ENCODE results near the gene TLR7. TPM values are rescaled to one million over a fixed set of nuclear protein-coding genes. Genes with fewer than 3 reads are reported as not detected.

Gene TLR7
- not detected in 2 replicates for total RNA-seq

GRCh38 chrX:12866451-12867377 lies at the start of gene TLR7:
Gene TLR7, plus strand, starts transcription at chrX:12867072. Its CDS starts 507 bp downstream, at chrX:12867579.

GRCh38 chrX:12906046-12906761 lies 39.3 kb downstream of the TLR7 start, which contains the start of gene TLR8:
Gene TLR8, plus strand, starts transcription at chrX:12906620. Its CDS starts 87 bp downstream, at chrX:12906707.

Other genes starting within 250 kb of the TLR7 start
- gene PRPS2, start 75.7 kb upstream of the TLR7 start, total RNA-seq: 40.3 and 50.6 TPM in 2 replicates
- not detected in 2 replicates for gene TLR8, start 39.5 kb downstream of the TLR7 start, total RNA-seq
- 4,229 and 5,294 TPM in 2 replicates for gene TMSB4X, start 108.0 kb downstream of the TLR7 start, total RNA-seq
- 0.50 TPM in 1 of 2 replicates, not detected in the other for gene FAM9C, start 177.5 kb downstream of the TLR7 start, total RNA-seq

Measured in thoracic aorta endothelial cell (primary cell).